HEK293T (cell line): ENCODE measurements around the gene SEMA3A.

ENCODE experiments used
- CTCF ChIA-PET: fragments of 350-600 bp; formaldehyde crosslinking; extraction: SDS; loops from one replicate; lab custom pipeline; 2021; ENCODE audit warnings: antibody characterized with exemption, inconsistent platforms; lab: Yijun Ruan, JAX
- POLR2A ChIA-PET: fragments of 350-600 bp; formaldehyde crosslinking; extraction: SDS; loops from one replicate; lab custom pipeline; 2020; ENCODE audit warnings: antibody characterized with exemption, inconsistent platforms; lab: Yijun Ruan, JAX
- DNase-seq: peaks from one replicate; pipeline ENCODE4 v3.0.0; 2012; ENCODE audit warnings: mixed read lengths; ENCODE audit errors: extremely low spot score
- ARNT ChIP-seq: fragments of 450-650 bp; IDR thresholded peaks from 2 replicates; pipeline ENCODE4 v1.6.1; 2017; ENCODE audit warnings: mild to moderate bottlenecking
- BHLHE40 ChIP-seq: fragments of 450-650 bp; IDR thresholded peaks from 2 replicates; pipeline ENCODE4 v1.6.1; 2016; ENCODE audit warnings: mild to moderate bottlenecking, moderate library complexity, borderline replicate concordance
- CTBP1 ChIP-seq: fragments of 450-650 bp; IDR thresholded peaks from 2 replicates; pipeline ENCODE4 v1.6.1; 2016; ENCODE audit warnings: borderline replicate concordance
- ELF4 ChIP-seq: fragments of 450-650 bp; IDR thresholded peaks from 2 replicates; pipeline ENCODE4 v1.6.1; 2017; ENCODE audit warnings: antibody characterized with exemption
- FOXA1 ChIP-seq: fragments of 450-650 bp; IDR thresholded peaks from 2 replicates; pipeline ENCODE4 v1.6.1; 2016; ENCODE audit warnings: mild to moderate bottlenecking
- FOXK2 ChIP-seq: fragments of 450-650 bp; IDR thresholded peaks from 2 replicates; pipeline ENCODE4 v1.6.1; 2016; ENCODE audit warnings: mild to moderate bottlenecking
- FOXM1 ChIP-seq: fragments of 450-650 bp; IDR thresholded peaks from 2 replicates; pipeline ENCODE4 v1.6.1; 2017; ENCODE audit warnings: mild to moderate bottlenecking, borderline replicate concordance
- HDGF ChIP-seq: fragments of 450-650 bp; IDR thresholded peaks from 2 replicates; pipeline ENCODE4 v1.6.1; 2017; ENCODE audit warnings: antibody characterized with exemption, borderline replicate concordance
- L3MBTL2 ChIP-seq: fragments of 450-650 bp; conservative IDR thresholded peaks from 2 replicates; pipeline ENCODE4 v1.6.1; 2016; ENCODE audit warnings: mild to moderate bottlenecking
- LEF1 ChIP-seq: fragments of 450-650 bp; IDR thresholded peaks from 2 replicates; pipeline ENCODE4 v1.6.1; 2017; ENCODE audit warnings: mild to moderate bottlenecking, borderline replicate concordance
- NFRKB ChIP-seq: fragments of 450-650 bp; IDR thresholded peaks from 2 replicates; pipeline ENCODE4 v1.6.1; 2016; ENCODE audit warnings: mild to moderate bottlenecking, moderate library complexity
- PKNOX1 ChIP-seq: fragments of 450-650 bp; IDR thresholded peaks from 2 replicates; pipeline ENCODE4 v1.6.1; 2016
- SP1 ChIP-seq: fragments of 450-650 bp; IDR thresholded peaks from 2 replicates; pipeline ENCODE4 v1.6.1; 2017
- SUZ12 ChIP-seq: fragments of 450-650 bp; IDR thresholded peaks from 2 replicates; pipeline ENCODE4 v1.6.1; 2016; ENCODE audit warnings: mild to moderate bottlenecking
- TARDBP ChIP-seq: fragments of 450-650 bp; IDR thresholded peaks from 2 replicates; pipeline ENCODE4 v1.6.1; 2016
- ZNF384 ChIP-seq: fragments of 450-650 bp; IDR thresholded peaks from 2 replicates; pipeline ENCODE4 v1.6.1; 2016

Gene SEMA3A

GRCh38 chr7:84138411-84138810, 56.2 kb downstream of the SEMA3A start:
- POLR2A ChIA-PET = no interaction called here
- DNase-seq = no peak
- CTCF ChIA-PET = no interaction called here
- TF ChIP-seq CTBP1 (no peak), FOXA1 (no peak), ELF4 (no peak), ZNF384 (no peak)

- POLR2A ChIA-PET = no interaction called here
- DNase-seq = no peak
- TF ChIP-seq LEF1 = no peak
- no peak for TF ChIP-seq SP1
- no peak for TF ChIP-seq FOXK2
- TF ChIP-seq SUZ12 = no peak
- TF ChIP-seq FOXM1 = no peak
- TF ChIP-seq PKNOX1 = no peak
- no peak for TF ChIP-seq ELF4
- no peak for TF ChIP-seq TARDBP
- TF ChIP-seq ZNF384 = no peak
- TF ChIP-seq NFRKB = no peak
- no peak for TF ChIP-seq ARNT
- TF ChIP-seq CTBP1 = no peak
- no peak for TF ChIP-seq BHLHE40
- CTCF ChIA-PET = no interaction called here
These were observed 56.8 kb downstream of the SEMA3A start for GRCh38 chr7:84137812-84138211.

GRCh38 chr7:84136809-84137208, 57.8 kb downstream of the SEMA3A start:
- TF ChIP-seq HDGF (no peak), SP1 (no peak), PKNOX1 (no peak), SUZ12 (no peak), L3MBTL2 (no peak), TARDBP (no peak), ELF4 (no peak), ARNT (no peak), FOXA1 (no peak), ZNF384 (no peak), CTBP1 (no peak), BHLHE40 (no peak), FOXK2 (no peak), FOXM1 (no peak), NFRKB (no peak), LEF1 (no peak)
- ChIA-PET CTCF (interaction anchor here (0.7 kb wide), 1 partner anchor 1189 kb away, joined by 3 read pairs; no protein-coding TSS in a partner anchor), POLR2A (no interaction called here)
- no peak for DNase-seq

GRCh38 chr7:84136336-84136735, 58.3 kb downstream of the SEMA3A start:
- no peak for DNase-seq
- no peak for TF ChIP-seq FOXA1
- TF ChIP-seq LEF1 = no peak
- no peak for TF ChIP-seq NFRKB
- TF ChIP-seq FOXM1 = no peak
- no peak for TF ChIP-seq ARNT
- TF ChIP-seq ELF4 = no peak
- no peak for TF ChIP-seq BHLHE40
- no peak for TF ChIP-seq SP1
- TF ChIP-seq FOXK2 = no peak
- no peak for TF ChIP-seq HDGF
- TF ChIP-seq ZNF384 = no peak
- TF ChIP-seq SUZ12 = no peak
- TF ChIP-seq L3MBTL2 = no peak
- no peak for TF ChIP-seq CTBP1
- no peak for TF ChIP-seq TARDBP
- TF ChIP-seq PKNOX1 = no peak
- ChIA-PET CTCF (interaction anchor here (0.7 kb wide), 1 partner anchor 1189 kb away, joined by 3 read pairs; no protein-coding TSS in a partner anchor), POLR2A (no interaction called here)

GRCh38 chr7:84134169-84134568, 60.4 kb downstream of the SEMA3A start:
- POLR2A ChIA-PET = no interaction called here
- no peak for TF ChIP-seq ARNT
- CTCF ChIA-PET = no interaction called here
- DNase-seq = no peak

GRCh38 chr7:84125654-84126053, 68.9 kb downstream of the SEMA3A start:
- POLR2A ChIA-PET = no interaction called here
- TF ChIP-seq BHLHE40 (no peak), L3MBTL2 (no peak), CTBP1 (no peak), FOXK2 (no peak), SP1 (no peak), TARDBP (no peak), ZNF384 (no peak), ELF4 (no peak), NFRKB (no peak), FOXA1 (no peak), SUZ12 (no peak), FOXM1 (no peak), PKNOX1 (no peak), LEF1 (no peak), HDGF (no peak), ARNT (no peak)
- no peak for DNase-seq
- CTCF ChIA-PET = no interaction called here
